H1 (cell line): ENCODE data around the gene PSMC5. TPM values are rescaled to one million over a fixed set of nuclear protein-coding genes. Genes with fewer than 3 reads are reported as not detected.

Experiments
- ATF3 ChIP-seq: IDR thresholded peaks from 2 replicates; pipeline ENCODE4 v1.6.1; 2011; ENCODE audit warnings: low read depth, mild to moderate bottlenecking, low read length; ENCODE audit not compliant: insufficient read depth
- BACH1 ChIP-seq: IDR thresholded peaks from 2 replicates; pipeline ENCODE4 v1.6.1; 2012; ENCODE audit warnings: low read length, improper control_type of control experiment
- CTBP2 ChIP-seq: IDR thresholded peaks from 2 replicates; pipeline ENCODE4 v1.7.0; 2011; ENCODE audit warnings: borderline replicate concordance, mild to moderate bottlenecking, moderate library complexity, mixed read lengths, low read length; ENCODE audit not compliant: insufficient read depth, insufficient read length
- E2F6 ChIP-seq: IDR thresholded peaks from 2 replicates; pipeline ENCODE4 v1.6.1; 2012; ENCODE audit warnings: inconsistent platforms
- FOSL1 ChIP-seq: IDR thresholded peaks from 2 replicates; pipeline ENCODE4 v1.6.1; 2011; ENCODE audit warnings: mild to moderate bottlenecking, low read depth, low read length, moderate library complexity; ENCODE audit not compliant: insufficient read depth
- GABPA ChIP-seq: IDR thresholded peaks from 2 replicates; pipeline ENCODE4 v1.6.1; 2011; ENCODE audit warnings: mild to moderate bottlenecking, low read length, moderate library complexity, borderline replicate concordance; ENCODE audit not compliant: insufficient read depth
- JUND ChIP-seq: IDR thresholded peaks from 2 replicates; pipeline ENCODE4 v1.6.1; 2011; ENCODE audit warnings: mild to moderate bottlenecking, improper control_type of control experiment, low read length
- KDM5A ChIP-seq: fragments of 200-600 bp; IDR thresholded peaks from 2 replicates; pipeline ENCODE4 v1.7.1; 2012; ENCODE audit warnings: mild to moderate bottlenecking, low read length, inconsistent platforms, mixed read lengths
- NANOG ChIP-seq: IDR thresholded peaks from 2 replicates; pipeline ENCODE4 v1.6.1; 2011; ENCODE audit warnings: low read length, low read depth, mild to moderate bottlenecking, inconsistent platforms; ENCODE audit not compliant: insufficient read depth, poor library complexity, severe bottlenecking
- NRF1 ChIP-seq: IDR thresholded peaks from 2 replicates; pipeline ENCODE4 v1.6.1; 2011; ENCODE audit warnings: mild to moderate bottlenecking, low read depth, low read length, improper control_type of control experiment
- PHF8 ChIP-seq: fragments of 200-600 bp; sonication (generic); conservative IDR thresholded peaks from 2 replicates; pipeline ENCODE4 v1.7.1; 2012; ENCODE audit warnings: low read depth, mild to moderate bottlenecking, inconsistent platforms, low read length, moderate library complexity
- RAD21 ChIP-seq, 2 experiments: IDR thresholded peaks in 1 of 2; conservative IDR thresholded peaks in 1 of 2; 2 replicates each; pipeline ENCODE4 v1.6.1; 2011; ENCODE audit warnings: low read depth in 2 of 2, low read length in 2 of 2, improper control_type of control experiment in 1 of 2, inconsistent platforms in 1 of 2, mild to moderate bottlenecking in 1 of 2, moderate library complexity in 1 of 2
- RBBP5 ChIP-seq: IDR thresholded peaks from 2 replicates; pipeline ENCODE4 v1.7.1; 2012; ENCODE audit warnings: low read depth, mild to moderate bottlenecking, inconsistent platforms, low read length, moderate library complexity, borderline replicate concordance
- RFX5 ChIP-seq: IDR thresholded peaks from 2 replicates; pipeline ENCODE4 v1.6.1; 2011; ENCODE audit warnings: low read depth, low read length, improper control_type of control experiment, borderline replicate concordance
- RNF2 ChIP-seq: fragments of 200-900, 300-1000 bp; sonication (generic); IDR thresholded peaks from 2 replicates; pipeline ENCODE4 v1.7.1; 2016; ENCODE audit warnings: borderline replicate concordance, low read depth, mild to moderate bottlenecking, antibody characterized with exemption, low read length; ENCODE audit not compliant: poor library complexity, severe bottlenecking; ENCODE audit errors: missing control alignments
- SIX5 ChIP-seq: IDR thresholded peaks from 2 replicates; pipeline ENCODE4 v1.6.1; 2011; ENCODE audit warnings: mild to moderate bottlenecking, low read depth, low read length
- SP1 ChIP-seq: IDR thresholded peaks from 2 replicates; pipeline ENCODE4 v1.6.1; 2011; ENCODE audit warnings: low read depth, low read length
- SP2 ChIP-seq: IDR thresholded peaks from 2 replicates; pipeline ENCODE4 v1.6.1; 2012; ENCODE audit warnings: mild to moderate bottlenecking, low read length, inconsistent platforms
- SP4 ChIP-seq: IDR thresholded peaks from 2 replicates; pipeline ENCODE4 v1.6.1; 2012; ENCODE audit warnings: low read length, inconsistent platforms
- USF2 ChIP-seq: IDR thresholded peaks from 2 replicates; pipeline ENCODE4 v1.6.1; 2011; ENCODE audit warnings: low read length, improper control_type of control experiment
- polyA plus RNA-seq, 7 experiments: library from polyadenylated mRNA; depleted of rRNA in 3 of 7; stranded (reverse) in 5 of 7; unstranded in 2 of 7; fragments of >200 nt in 5 of 7; fragments of 200-250 nt in 2 of 7; gene quantifications; 1 replicate in 5 of 7; 2 replicates in 1 of 7; 4 replicates in 1 of 7; pipeline versions ENCODE4 v1.2.1 to v1.2.3, GENCODE V29; 2011 to 2013; ENCODE audit warnings: missing spikeins in 2 of 7, mixed read lengths in 2 of 7
- total RNA-seq: library from RNA; stranded (reverse); fragmentation: NEBNext Ultra II Directional; extraction: Animal tissue kit (Norgen Biotek cat#: 25700); gene quantifications from 2 replicates; pipeline ENCODE4 v1.2.1, GENCODE V29; 2021

PSMC5 gene
- total and polyA plus RNA-seq, 2 of the 8 experiments (the other 6 are each of a cell fraction or from before 2014, with no cell fraction given), result 172 to 180 TPM

GRCh38 chr17:63842540-63843386, 15.5 kb downstream of the PSMC5 start, which contains the start of gene SMARCD2 (continued):
- TF ChIP-seq SP1, result peak; percentile 100
- no peak for TF ChIP-seq SP2
- TF ChIP-seq NANOG, result peak; percentile 67
- TF ChIP-seq JUND, result peak; percentile 81
- peak; percentile 85 for TF ChIP-seq GABPA
- peak; percentile 63 for TF ChIP-seq CTBP2
- peak; percentile 65 for TF ChIP-seq E2F6
- TF ChIP-seq RBBP5, result no peak
- TF ChIP-seq NRF1, result peak; percentile 15; the same call in 1 of the 2 replicates
- TF ChIP-seq SIX5, result no peak; the same call in 1 of the 2 replicates
- TF ChIP-seq BACH1, result peak; percentile 53
- no peak for TF ChIP-seq KDM5A
- no peak for TF ChIP-seq RNF2
- TF ChIP-seq RFX5, result peak; percentile 90
- peak; percentile 40 for TF ChIP-seq PHF8
- no peak for TF ChIP-seq RAD21 (IDR thresholded peaks at IDR 0.05 in 1 of 2, conservative IDR thresholded peaks at IDR 0.05 in 1 of 2; ENCODE audit: low read depth in 2 of 2, low read length in 2 of 2)
- TF ChIP-seq USF2, result 0 out of 2 replicates have a peak, but pooled peaks have one; percentile 25
- TF ChIP-seq SP4, result peak; percentile 91
- TF ChIP-seq ATF3, result no peak
- no peak for TF ChIP-seq FOSL1
